Astrocyte (in vitro differentiated cells and primary cell): Measurements from ENCODE around the gene ACTN1.

Source experiments
- EZH2 ChIP-seq: IDR thresholded peaks from 2 replicates; pipeline ENCODE4 v1.6.1; 2012; ENCODE audit warnings: mild to moderate bottlenecking, low read length, inconsistent platforms; ENCODE audit not compliant: insufficient read depth
- TF ChIP-seq, protein P1 (sequence below): IDR thresholded peaks from 2 replicates; pipeline ENCODE4 v1.5.1; 2011; ENCODE audit warnings: low read depth, mild to moderate bottlenecking, inconsistent platforms, low read length, moderate library complexity; ENCODE audit not compliant: insufficient read depth

DNA sequence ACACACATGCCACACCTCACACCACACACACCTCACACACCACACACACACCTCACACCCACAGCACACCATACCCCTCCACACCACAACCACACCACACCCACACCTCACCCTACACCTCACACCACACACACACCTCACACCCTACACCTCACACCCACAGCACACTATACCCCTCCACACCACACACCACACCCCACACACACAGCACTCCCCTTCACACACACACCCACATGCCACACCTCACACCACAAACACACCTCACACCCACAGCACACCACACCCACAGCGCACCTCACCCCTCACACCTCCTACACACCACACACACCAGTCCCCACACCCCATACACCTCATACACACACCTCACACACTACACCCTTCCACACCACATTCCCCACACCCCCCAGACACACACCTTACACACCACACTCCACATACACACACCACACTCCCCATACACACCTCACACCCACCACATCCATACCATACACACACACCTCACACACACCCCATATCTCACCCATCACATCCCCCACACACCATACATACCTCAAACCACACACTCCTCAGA lies 80.0 kb downstream of the ACTN1 start:
- TF ChIP-seq, protein P1, sequence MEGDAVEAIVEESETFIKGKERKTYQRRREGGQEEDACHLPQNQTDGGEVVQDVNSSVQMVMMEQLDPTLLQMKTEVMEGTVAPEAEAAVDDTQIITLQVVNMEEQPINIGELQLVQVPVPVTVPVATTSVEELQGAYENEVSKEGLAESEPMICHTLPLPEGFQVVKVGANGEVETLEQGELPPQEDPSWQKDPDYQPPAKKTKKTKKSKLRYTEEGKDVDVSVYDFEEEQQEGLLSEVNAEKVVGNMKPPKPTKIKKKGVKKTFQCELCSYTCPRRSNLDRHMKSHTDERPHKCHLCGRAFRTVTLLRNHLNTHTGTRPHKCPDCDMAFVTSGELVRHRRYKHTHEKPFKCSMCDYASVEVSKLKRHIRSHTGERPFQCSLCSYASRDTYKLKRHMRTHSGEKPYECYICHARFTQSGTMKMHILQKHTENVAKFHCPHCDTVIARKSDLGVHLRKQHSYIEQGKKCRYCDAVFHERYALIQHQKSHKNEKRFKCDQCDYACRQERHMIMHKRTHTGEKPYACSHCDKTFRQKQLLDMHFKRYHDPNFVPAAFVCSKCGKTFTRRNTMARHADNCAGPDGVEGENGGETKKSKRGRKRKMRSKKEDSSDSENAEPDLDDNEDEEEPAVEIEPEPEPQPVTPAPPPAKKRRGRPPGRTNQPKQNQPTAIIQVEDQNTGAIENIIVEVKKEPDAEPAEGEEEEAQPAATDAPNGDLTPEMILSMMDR: no peak
- no peak for TF ChIP-seq EZH2
